Activated CD8-positive, alpha-beta memory T cell treated with anti-CD3 and anti-CD28 coated beads, Interleukin-2, amount 50 U/mL, for 1 hour (primary cell): Measurements from ENCODE around the gene UTF1.

Source experiments
- DNase-seq: peaks from one replicate; pipeline ENCODE4 v3.0.0-alpha.2; 2020; ENCODE audit errors: extremely low read depth

The UTF1 gene

GRCh38 chr10:133230044-133230361 is at the start of gene UTF1:
TSS of gene UTF1 (plus strand) at chr10:133230217. CDS start at chr10:133230289, 72 bp downstream.
- DNase-seq = no peak

- DNase-seq = no peak
These were observed 48.9 kb upstream of the UTF1 start for GRCh38 chr10:133180965-133181639.

DNA sequence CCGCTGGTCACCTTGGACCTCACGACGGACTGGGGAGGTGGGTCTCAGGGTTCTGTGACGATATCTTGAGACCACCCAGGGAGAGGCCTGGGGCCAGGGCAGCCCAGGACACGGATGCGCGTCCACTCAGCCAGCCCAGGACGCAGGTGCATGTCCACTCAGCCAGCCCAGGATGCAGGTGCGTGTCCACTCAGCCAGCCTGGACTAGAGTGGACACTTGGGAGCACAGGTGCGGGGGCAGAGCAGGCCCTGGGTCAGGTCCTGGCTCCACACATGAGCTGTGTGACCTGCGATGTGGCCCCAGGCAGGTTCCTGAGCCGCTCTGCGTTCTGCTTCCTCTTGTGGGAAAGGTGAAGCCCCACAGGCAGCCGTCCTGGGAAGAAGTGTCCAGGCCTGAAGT is 47.8 kb upstream of the UTF1 start:
- no peak for DNase-seq

GRCh38 chr10:133182791-133183645 is 47.0 kb upstream of the UTF1 start:
- no peak for DNase-seq

- no peak for DNase-seq
These were observed 46.2 kb upstream of the UTF1 start for GRCh38 chr10:133183646-133184378.

GRCh38 chr10:133184591-133185244 is 45.3 kb upstream of the UTF1 start:
- no peak for DNase-seq

DNA sequence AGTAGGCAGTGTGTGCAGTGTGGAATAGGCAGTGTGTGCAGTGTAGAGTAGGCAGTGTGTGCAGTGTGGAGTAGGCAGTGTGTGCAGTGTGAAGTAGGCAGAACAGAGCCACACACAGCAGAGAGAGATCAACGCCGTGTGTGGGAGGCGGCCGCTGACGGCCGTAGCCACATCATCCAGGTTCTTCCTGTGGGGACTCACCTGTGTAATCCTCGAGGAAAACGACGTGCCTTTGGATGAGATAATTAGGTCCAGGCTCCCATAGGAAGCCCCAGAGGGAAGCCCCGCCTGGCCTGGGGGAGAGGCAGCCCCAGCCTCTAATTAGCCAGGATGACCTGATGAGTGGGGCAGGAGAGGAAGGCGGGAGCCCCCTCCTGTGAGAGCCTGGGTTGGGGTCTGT is 44.6 kb upstream of the UTF1 start:
- no peak for DNase-seq

GRCh38 chr10:133185916-133186315 is 44.1 kb upstream of the UTF1 start:
- no peak for DNase-seq

DNA sequence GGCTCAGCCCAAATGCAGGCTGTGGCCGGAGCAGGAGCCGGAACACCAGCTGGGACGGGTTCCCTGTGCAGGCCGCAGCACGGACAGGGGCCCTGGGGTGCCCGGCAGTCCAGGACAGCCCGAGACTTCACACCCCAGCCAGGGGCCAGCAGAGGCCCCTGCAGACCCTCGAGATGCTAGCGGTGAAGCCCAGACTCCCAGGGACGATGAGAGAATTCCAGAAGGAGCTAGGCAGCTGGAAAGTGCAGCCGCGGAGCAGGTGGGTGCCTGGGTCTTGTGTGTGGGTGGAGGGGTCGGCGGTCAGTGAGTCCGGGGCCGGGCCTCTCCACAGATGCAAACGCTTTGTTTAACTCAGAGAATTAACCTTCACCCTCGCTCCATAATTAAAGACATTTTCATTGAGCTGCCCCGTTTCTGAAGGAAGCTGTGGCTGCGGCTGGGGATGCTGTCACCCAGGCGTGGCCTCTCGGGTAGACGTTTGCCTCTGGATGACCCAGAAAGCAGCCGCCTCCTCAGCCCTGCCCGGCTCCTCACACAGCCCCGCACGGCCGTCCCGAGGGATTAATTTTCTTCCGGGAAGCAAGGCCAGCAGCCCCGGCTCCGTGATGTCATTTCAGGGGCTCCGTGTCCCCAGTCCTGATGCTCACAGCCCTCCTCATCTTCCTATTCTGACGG is 43.5 kb upstream of the UTF1 start:
- DNase-seq = no peak

DNA sequence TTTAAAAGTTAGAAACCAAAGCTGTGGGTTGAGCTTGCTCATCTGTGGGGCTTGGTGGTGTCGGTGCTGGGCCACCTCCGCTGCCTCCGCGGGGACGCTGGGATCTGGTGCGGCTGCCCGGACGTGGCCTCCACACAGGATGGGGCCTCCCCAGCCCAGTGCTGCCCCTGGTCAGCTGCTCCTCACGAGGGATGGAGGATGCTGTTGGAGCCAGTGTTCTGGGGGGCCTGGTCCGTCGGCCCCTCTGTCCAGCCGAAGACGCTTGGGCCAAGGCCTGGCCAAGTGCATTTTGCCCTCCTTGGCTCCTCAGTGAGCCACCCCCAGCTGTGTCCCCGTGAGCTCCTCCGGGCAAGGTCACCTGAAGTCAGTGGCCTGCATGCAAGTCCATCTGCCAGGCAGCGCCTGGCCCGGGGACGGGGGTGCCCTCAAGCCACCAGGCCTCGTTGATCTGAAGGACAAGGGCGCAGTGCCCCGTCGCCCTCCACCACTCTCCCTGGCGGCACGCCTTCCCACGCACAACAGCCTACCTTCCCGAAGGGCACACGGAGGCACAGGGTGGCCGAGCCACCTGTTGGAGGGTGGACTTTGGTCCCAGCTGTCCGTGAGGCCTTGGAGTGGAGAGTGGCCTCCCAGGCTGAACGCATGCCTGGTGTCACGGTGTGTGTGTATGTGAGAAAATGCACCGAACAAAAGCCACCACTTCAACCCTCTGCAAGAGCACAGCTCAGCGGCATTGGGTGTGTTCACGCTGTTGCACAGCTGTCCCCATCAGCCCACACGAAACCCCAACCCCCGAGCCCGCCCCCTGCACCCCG is 42.7 kb upstream of the UTF1 start:
- no peak for DNase-seq

GRCh38 chr10:133187906-133188681 is 41.9 kb upstream of the UTF1 start:
- no peak for DNase-seq

GRCh38 chr10:133189256-133189655 is 40.8 kb upstream of the UTF1 start:
- DNase-seq = no peak

DNA sequence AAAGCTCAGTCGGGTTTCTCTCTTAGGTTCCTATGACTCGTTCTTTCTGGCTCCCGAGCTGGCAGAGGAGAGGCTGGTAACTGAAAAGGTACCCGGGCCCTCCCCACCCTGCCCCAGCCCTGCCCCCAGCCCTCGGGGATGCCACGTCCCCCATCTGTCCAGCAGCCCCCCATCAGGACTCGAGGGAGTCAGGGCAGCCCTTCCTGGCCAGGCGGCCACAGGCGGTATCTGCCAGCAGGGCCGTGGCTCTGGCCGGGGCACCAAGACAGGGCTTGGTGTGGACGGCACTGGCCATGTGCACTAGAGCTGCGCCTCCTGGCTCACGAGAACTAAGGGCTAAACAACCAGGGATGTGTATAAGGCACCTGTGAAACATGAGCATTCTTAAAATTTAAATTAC is 40.3 kb upstream of the UTF1 start:
- no peak for DNase-seq

GRCh38 chr10:133190225-133190624 is 39.8 kb upstream of the UTF1 start:
- no peak for DNase-seq

DNA sequence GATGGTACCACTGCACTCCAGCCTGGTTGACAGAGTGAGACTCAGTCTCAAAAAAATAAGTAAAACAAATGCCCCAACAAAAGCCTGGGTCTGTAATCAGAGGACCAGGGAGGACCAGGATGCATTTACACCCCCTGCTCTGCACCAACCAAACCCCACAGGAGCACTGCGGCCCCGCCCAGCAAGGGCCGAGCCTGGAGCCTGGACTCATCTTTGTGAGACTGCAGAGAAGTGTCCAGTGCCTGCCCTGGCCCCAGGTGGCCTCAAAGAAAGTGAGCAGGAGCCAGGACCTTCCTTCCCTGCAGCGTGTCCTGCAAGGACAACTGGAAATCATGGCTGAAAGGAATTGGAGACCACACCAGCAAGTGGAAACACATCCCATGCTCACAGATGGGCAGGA is 38.4 kb upstream of the UTF1 start:
- DNase-seq = no peak

DNA sequence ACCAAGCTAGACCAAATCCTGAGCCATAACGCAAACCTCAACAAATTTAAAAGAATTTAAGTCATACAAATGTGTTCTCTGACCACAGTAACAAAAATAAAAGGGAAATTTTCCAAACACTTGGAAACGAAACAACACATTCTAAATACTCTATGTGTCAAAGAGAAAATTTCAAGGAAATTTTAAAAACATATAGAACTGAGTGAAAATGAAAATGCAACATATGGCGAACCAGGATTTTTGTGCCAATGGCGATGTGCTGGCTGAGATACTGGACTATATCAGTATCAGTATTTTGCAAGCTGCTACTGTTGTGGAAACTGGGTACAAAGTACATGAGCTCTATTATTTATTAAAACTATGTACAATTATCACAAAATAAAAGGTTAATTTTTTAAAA is 35.9 kb upstream of the UTF1 start:
- no peak for DNase-seq

- DNase-seq = no peak
These were observed 34.9 kb upstream of the UTF1 start for GRCh38 chr10:133195096-133195495.

DNA sequence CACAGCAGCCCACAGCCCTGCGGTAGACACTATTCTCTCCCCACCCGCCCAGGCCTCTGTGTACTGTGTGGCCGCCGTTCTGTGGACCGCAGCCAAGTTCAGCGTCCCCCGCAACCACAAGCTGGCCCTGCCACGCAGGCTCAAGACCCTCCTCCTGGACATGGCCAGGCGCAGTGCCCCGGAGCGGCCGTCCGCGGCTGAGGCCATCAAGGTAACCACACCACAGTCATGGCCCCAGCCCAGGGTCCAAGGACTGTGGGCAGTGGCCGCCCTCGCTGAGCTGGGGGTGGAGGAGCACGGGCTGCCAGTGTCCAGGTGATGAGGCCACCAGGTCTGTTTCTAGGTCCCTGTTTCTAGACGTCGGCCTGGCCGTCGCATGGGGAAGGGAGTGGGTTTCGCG is 34.4 kb upstream of the UTF1 start:
- no peak for DNase-seq

DNA sequence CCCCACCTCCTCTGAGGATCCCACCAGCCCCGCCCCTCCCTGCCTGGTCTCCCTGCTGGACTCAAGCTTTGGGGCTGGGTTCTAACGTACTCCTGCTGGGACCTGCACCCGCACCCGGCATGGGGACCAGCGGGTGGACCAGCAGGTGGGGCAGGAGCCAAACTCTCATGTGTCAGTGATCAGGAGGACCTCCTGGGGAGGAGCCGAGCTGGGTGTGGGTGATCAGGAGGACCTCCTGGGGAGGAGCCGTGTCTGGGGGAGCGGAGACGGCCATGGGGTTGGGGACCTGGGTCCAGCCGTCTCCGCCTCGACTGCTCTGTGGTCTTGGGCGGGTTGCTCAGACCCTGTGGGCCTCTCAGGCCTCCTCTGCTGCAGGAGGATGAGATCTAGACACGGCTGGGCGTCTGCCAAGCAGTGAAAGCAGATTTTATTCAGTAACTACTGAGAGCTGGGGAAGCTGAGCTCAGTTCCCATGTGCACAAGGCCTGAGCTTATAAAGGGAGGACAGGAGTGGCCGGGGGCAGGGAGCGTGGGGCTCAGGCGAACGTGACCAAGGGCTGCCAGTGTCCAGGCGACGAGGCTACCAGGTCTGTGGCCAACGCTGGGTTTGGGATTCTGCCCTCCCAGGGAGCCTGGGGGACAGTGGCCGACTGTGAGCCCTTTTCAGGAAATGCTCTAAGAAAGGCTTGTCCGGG is 33.6 kb upstream of the UTF1 start:
- DNase-seq = no peak
